ENCODE measurements around the gene TSSK3.

- TF ChIP-seq CTCF (IDR thresholded peaks at IDR 0.05) (no peak), POLR2A (IDR thresholded peaks at IDR 0.05) (no peak)
These were observed 5.9 kb upstream of the TSSK3 start for GRCh38 chr1:32356478-32356877.

Data from uterus (tissue), 2 donors.